ENCODE results near the gene LBX2.

DNA sequence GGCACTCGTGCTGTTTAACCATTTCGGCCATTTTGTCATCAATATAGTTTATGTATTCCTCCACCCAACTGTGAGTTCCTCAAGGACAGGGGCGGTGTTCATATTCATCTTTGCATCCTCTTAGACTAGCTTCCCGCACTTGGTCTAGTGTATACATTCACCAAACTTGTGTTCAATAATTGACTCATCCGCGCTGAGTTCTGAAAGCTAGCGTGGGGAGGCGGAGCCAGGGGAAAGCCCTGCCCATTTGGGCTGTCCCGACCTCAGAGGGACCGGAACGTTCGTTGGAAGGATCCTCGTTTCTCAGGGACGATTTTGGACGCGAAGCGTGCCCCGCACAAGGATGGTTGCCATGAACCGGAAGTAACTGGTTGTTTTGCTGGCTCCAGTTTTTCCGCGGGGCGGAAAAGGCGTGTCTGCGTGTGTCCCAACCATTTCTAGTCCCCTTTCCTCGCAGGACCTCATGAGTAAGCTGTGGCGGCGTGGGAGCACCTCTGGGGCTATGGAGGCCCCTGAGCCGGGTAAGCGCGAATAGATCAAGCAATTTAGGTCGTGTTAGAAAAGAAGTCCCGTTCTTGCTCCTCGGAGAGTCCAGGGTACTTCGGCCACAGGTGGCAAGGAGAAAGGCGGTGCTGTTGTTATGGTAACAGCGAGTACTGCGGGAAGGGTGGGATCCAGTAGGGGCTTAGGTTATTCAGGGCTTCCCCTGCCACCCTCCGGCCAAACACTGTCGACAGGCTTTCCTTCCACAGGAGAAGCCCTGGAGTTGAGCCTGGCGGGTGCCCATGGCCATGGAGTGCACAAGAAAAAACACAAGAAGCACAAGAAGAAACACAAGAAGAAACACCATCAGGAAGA is 44.5 kb downstream of the LBX2 start, which contains the start of gene INO80B:
- no peak for TF ChIP-seq CTCF (IDR thresholded peaks at IDR 0.05 in 2 of 3, conservative IDR thresholded peaks at IDR 0.05 in 1 of 3; ENCODE audit: borderline replicate concordance in 1 of 3, insufficient read depth in 1 of 3, low read depth in 2 of 3, low read length in 2 of 3)
- TF ChIP-seq TCF7L2 (IDR thresholded peaks at IDR 0.05; ENCODE audit: borderline replicate concordance, extremely low read depth, insufficient read depth, insufficient read length): peak; percentile 36
- peak; percentile 83 for TF ChIP-seq POLR2A (IDR thresholded peaks at IDR 0.05; ENCODE audit: borderline replicate concordance, extremely low read depth, insufficient read depth, insufficient read length)
- TF ChIP-seq SRF (IDR thresholded peaks at IDR 0.05; ENCODE audit: low read depth): no peak
- TF ChIP-seq RAD21 (IDR thresholded peaks at IDR 0.05; ENCODE audit: low read depth): no peak
- no peak for TF ChIP-seq REST (IDR thresholded peaks at IDR 0.05; ENCODE audit: low read depth)
- no peak for TF ChIP-seq JUND (IDR thresholded peaks at IDR 0.05)
- no peak for TF ChIP-seq SIN3A (IDR thresholded peaks at IDR 0.05; ENCODE audit: low read depth)
- no peak for TF ChIP-seq SP1 (IDR thresholded peaks at IDR 0.05; ENCODE audit: low read depth)
- TF ChIP-seq EZH2phosphoT487 (IDR thresholded peaks at IDR 0.05; ENCODE audit: borderline replicate concordance): no peak
